Subcutaneous abdominal adipose tissue (tissue), 5 donors: Measurements from ENCODE around the gene KLHL15.

Experiments
- H3K27ac ChIP-seq: one replicate; pipeline ENCODE4 v1.7.0; 2013; ENCODE audit warnings: low read depth, mild to moderate bottlenecking, inconsistent platforms, low read length, moderate library complexity
- H3K27me3 ChIP-seq, 5 donors: one replicate each; pipeline ENCODE4 v1.7.0; 2013; ENCODE audit warnings: low read length in 5 of 5, inconsistent platforms in 1 of 5; ENCODE audit not compliant: control insufficient read depth in 5 of 5, insufficient read depth in 4 of 5
- H3K36me3 ChIP-seq, 5 donors: one replicate each; pipeline ENCODE4 v1.7.0; 2013; ENCODE audit warnings: low read length in 5 of 5; ENCODE audit not compliant: control insufficient read depth in 5 of 5, insufficient read depth in 5 of 5
- H3K4me1 ChIP-seq, 5 donors: one replicate each; pipeline ENCODE4 v1.7.0; 2013; ENCODE audit warnings: low read length in 5 of 5, mild to moderate bottlenecking in 3 of 5, moderate library complexity in 1 of 5; ENCODE audit not compliant: control insufficient read depth in 5 of 5, insufficient read depth in 5 of 5
- H3K4me3 ChIP-seq, 5 donors: one replicate each; pipeline ENCODE4 v1.7.0; 2013; ENCODE audit warnings: low read length in 5 of 5, low read depth in 1 of 5
- H3K9ac ChIP-seq, 5 donors: one replicate each; pipeline ENCODE4 v1.7.0; 2013; ENCODE audit warnings: low read length in 5 of 5, mild to moderate bottlenecking in 4 of 5, moderate library complexity in 3 of 5
- H3K9me3 ChIP-seq, 5 donors: one replicate each; pipeline ENCODE4 v1.7.0; 2013; ENCODE audit warnings: low read length in 5 of 5; ENCODE audit not compliant: control insufficient read depth in 5 of 5
- donor health status: healthy.
- donor health status: healthy.
- donor health status: healthy.
- donor health status: healthy.
- donor health status: healthy.

The KLHL15 gene

GRCh38 chrX:24019448-24019847, 7.5 kb downstream of the KLHL15 start:
- peaks cover 0 to 3% (median 0%) of the 10 kb centered on the region in 5 donors for H3K27me3 ChIP-seq
- no peak overlapping the region for H3K4me3 ChIP-seq
- peaks cover 0 to 9% (median 0%) of the 10 kb centered on the region in 5 donors for H3K4me1 ChIP-seq
- H3K9ac ChIP-seq = no peak overlapping the region
- H3K9me3 ChIP-seq = no peaks in the 10 kb centered on the region
- no peak overlapping the region for H3K27ac ChIP-seq
- no peaks in the 10 kb centered on the region for H3K36me3 ChIP-seq

- Histone ChIP-seq H3K9ac (no peak overlapping the region), H3K4me3 (no peak overlapping the region), H3K27ac (no peak overlapping the region), H3K36me3 (no peaks in the 10 kb centered on the region), H3K4me1 (peaks cover 0 to 9% (median 0%) of the 10 kb centered on the region in 5 donors), H3K9me3 (no peaks in the 10 kb centered on the region), H3K27me3 (peaks cover 0 to 3% (median 0%) of the 10 kb centered on the region in 5 donors)
Measured at GRCh38 chrX:24018809-24019208, 8.2 kb downstream of the KLHL15 start.

- Histone ChIP-seq H3K27me3 (peaks cover 0 to 3% (median 0%) of the 10 kb centered on the region in 5 donors), H3K36me3 (no peaks in the 10 kb centered on the region), H3K9ac (no peak overlapping the region), H3K4me3 (no peak overlapping the region), H3K27ac (no peak overlapping the region), H3K4me1 (peaks cover 0 to 9% (median 0%) of the 10 kb centered on the region in 5 donors), H3K9me3 (no peaks in the 10 kb centered on the region)
Measured at GRCh38 chrX:24017674-24018073, 9.3 kb downstream of the KLHL15 start.

- H3K4me3 ChIP-seq = no peak overlapping the region
- H3K9me3 ChIP-seq = no peaks in the 10 kb centered on the region
- H3K27ac ChIP-seq = no peak overlapping the region
- no peaks in the 10 kb centered on the region for H3K36me3 ChIP-seq
- H3K27me3 ChIP-seq = peaks cover 0 to 4% (median 0%) of the 10 kb centered on the region in 5 donors
- H3K4me1 ChIP-seq = peaks cover 0 to 6% (median 0%) of the 10 kb centered on the region in 5 donors
- H3K9ac ChIP-seq = no peak overlapping the region
Measured at GRCh38 chrX:24014388-24015018, 12.5 kb downstream of the KLHL15 start.

GRCh38 chrX:24012266-24012665, 14.7 kb downstream of the KLHL15 start:
- no peaks in the 10 kb centered on the region for H3K36me3 ChIP-seq
- H3K4me3 ChIP-seq = no peak overlapping the region
- peaks cover 0 to 4% (median 0%) of the 10 kb centered on the region in 5 donors for H3K27me3 ChIP-seq
- no peaks in the 10 kb centered on the region for H3K9me3 ChIP-seq
- no peak overlapping the region for H3K9ac ChIP-seq
- no peak overlapping the region for H3K27ac ChIP-seq
- no peaks in the 10 kb centered on the region for H3K4me1 ChIP-seq

- Histone ChIP-seq H3K4me1 (peaks cover 0 to 3% (median 0%) of the 10 kb centered on the region in 5 donors), H3K27ac (no peak overlapping the region), H3K9ac (no peak overlapping the region), H3K27me3 (peaks cover 0 to 4% (median 3%) of the 10 kb centered on the region in 5 donors), H3K4me3 (no peak overlapping the region), H3K36me3 (peaks cover 3 to 9% (median 7%) of the 10 kb centered on the region in 5 donors), H3K9me3 (no peaks in the 10 kb centered on the region)
Measured at GRCh38 chrX:24005867-24006266, 21.1 kb downstream of the KLHL15 start.

GRCh38 chrX:24005028-24005427, 22.0 kb downstream of the KLHL15 start:
- Histone ChIP-seq H3K4me1 (peaks cover 0 to 3% (median 0%) of the 10 kb centered on the region in 5 donors), H3K9ac (no peak overlapping the region), H3K36me3 (peaks cover 3 to 9% (median 7%) of the 10 kb centered on the region in 5 donors), H3K27me3 (peaks cover 0 to 3% (median 0%) of the 10 kb centered on the region in 5 donors), H3K27ac (no peak overlapping the region), H3K4me3 (no peak overlapping the region), H3K9me3 (no peaks in the 10 kb centered on the region)

- H3K9me3 ChIP-seq = no peaks in the 10 kb centered on the region
- peaks cover 0 to 3% (median 0%) of the 10 kb centered on the region in 5 donors for H3K4me1 ChIP-seq
- H3K4me3 ChIP-seq = no peak overlapping the region
- H3K9ac ChIP-seq = no peak overlapping the region
- peaks cover 0 to 3% (median 0%) of the 10 kb centered on the region in 5 donors for H3K27me3 ChIP-seq
- peaks cover 3 to 9% (median 7%) of the 10 kb centered on the region in 5 donors for H3K36me3 ChIP-seq
- no peak overlapping the region for H3K27ac ChIP-seq
Measured at GRCh38 chrX:24002792-24003191, 24.2 kb downstream of the KLHL15 start.

GRCh38 chrX:24002167-24002566, 24.8 kb downstream of the KLHL15 start:
- Histone ChIP-seq H3K9ac (no peak overlapping the region), H3K4me3 (no peak overlapping the region), H3K9me3 (no peaks in the 10 kb centered on the region), H3K4me1 (peaks cover 0 to 3% (median 0%) of the 10 kb centered on the region in 5 donors), H3K36me3 (peaks cover 3 to 9% (median 7%) of the 10 kb centered on the region in 5 donors), H3K27ac (no peak overlapping the region), H3K27me3 (peaks cover 0 to 3% (median 0%) of the 10 kb centered on the region in 5 donors)

GRCh38 chrX:23999671-24000070, 27.3 kb downstream of the KLHL15 start:
- no peak overlapping the region for H3K27ac ChIP-seq
- no peaks in the 10 kb centered on the region for H3K27me3 ChIP-seq
- no peak overlapping the region for H3K4me3 ChIP-seq
- H3K9ac ChIP-seq = no peak overlapping the region
- no peaks in the 10 kb centered on the region for H3K36me3 ChIP-seq
- peaks cover 0 to under 1% (median 0%) of the 10 kb centered on the region in 5 donors for H3K4me1 ChIP-seq
- no peaks in the 10 kb centered on the region for H3K9me3 ChIP-seq
